Endothelial cell of umbilical vein (primary cell): Measurements from ENCODE around the gene KIAA1191. TPM values are rescaled to one million over a fixed set of nuclear protein-coding genes. Genes with fewer than 3 reads are reported as not detected.

Source experiments
- BruUV-seq: library from RNA; stranded (reverse); fragments of 400-500 nt; replicated peaks from 2 replicates; lab custom pipeline; 2021; lab: Mats Ljungman, UMichigan
- CTCF ChIA-PET: fragments of 300-600, 350-600 bp; sonication (Branson Sonifier 250); formaldehyde crosslinking; loops from one replicate; lab custom pipeline; 2021; ENCODE audit warnings: antibody characterized with exemption, inconsistent platforms; lab: Charles Lee
- POLR2A ChIA-PET: fragments of 300-600, 350-600 bp; sonication (Branson Sonifier 250); formaldehyde crosslinking; loops from one replicate; lab custom pipeline; 2021; ENCODE audit warnings: antibody characterized with exemption, inconsistent platforms; lab: Charles Lee
- DNase-seq: peaks from one replicate; pipeline ENCODE4 v3.0.0-alpha.2; 2011; ENCODE audit warnings: low read depth, low spot score
- FAIRE-seq: peaks from 2 replicates; lab custom pipeline; 2011; peaks lifted over from hg19 to GRCh38; lab: Jason Lieb, UNC
- H2AFZ ChIP-seq: 2 replicates; pipeline ENCODE4 v1.6.0; 2012; ENCODE audit warnings: low read depth, low read length, control low read depth, inconsistent platforms
- H3K27ac ChIP-seq: 2 replicates; pipeline ENCODE4 v1.5.1; 2011; ENCODE audit warnings: low read depth, mild to moderate bottlenecking, control low read depth, low read length, moderate library complexity; ENCODE audit not compliant: insufficient read depth
- H3K27me3 ChIP-seq, 2 experiments: 2 replicates each; pipeline versions ENCODE4 v1.6.0 to v1.6.1; 2011; ENCODE audit warnings: low read length in 2 of 2, mixed read lengths in 1 of 2; ENCODE audit not compliant: control insufficient read depth in 2 of 2, insufficient read depth in 2 of 2
- H3K36me3 ChIP-seq, 2 experiments: 2 replicates in 1 of 2; 3 replicates in 1 of 2; pipeline ENCODE4 v1.5.1; 2011; ENCODE audit warnings: low read length in 2 of 2, mild to moderate bottlenecking in 1 of 2, moderate library complexity in 1 of 2; ENCODE audit not compliant: control insufficient read depth in 2 of 2, insufficient read depth in 2 of 2; ENCODE audit errors: extremely low read depth in 1 of 2
- H3K4me1 ChIP-seq: 3 replicates; pipeline ENCODE4 v1.5.1; 2011; ENCODE audit warnings: mild to moderate bottlenecking, low read length; ENCODE audit not compliant: control insufficient read depth, insufficient read depth; ENCODE audit errors: extremely low read depth
- H3K4me2 ChIP-seq: 2 replicates; pipeline ENCODE4 v1.6.1; 2011; ENCODE audit warnings: low read length, control low read depth, mixed read lengths; ENCODE audit not compliant: insufficient read depth
- H3K4me3 ChIP-seq, 3 experiments: fragments of 200-600 bp in 1 of 3; sonication (generic), shearing (Covaris generic) in 1 of 3; replicated peaks in 1 of 3; 2 replicates each; pipeline ENCODE4 v1.5.1; 2011 to 2016; ENCODE audit warnings: control low read depth in 3 of 3, low read length in 3 of 3, mild to moderate bottlenecking in 2 of 3, inconsistent platforms in 1 of 3, low read depth in 1 of 3, moderate library complexity in 1 of 3; ENCODE audit not compliant: insufficient read depth in 1 of 3
- H3K79me2 ChIP-seq: 2 replicates; pipeline ENCODE4 v1.6.0; 2012; ENCODE audit warnings: low read length, inconsistent platforms; ENCODE audit not compliant: control insufficient read depth, insufficient read depth
- H3K9ac ChIP-seq: replicated peaks from 2 replicates; pipeline ENCODE3; 2011; ENCODE audit warnings: low read length, control low read depth; ENCODE audit not compliant: insufficient read depth; ENCODE audit errors: extremely low read depth
- H3K9me1 ChIP-seq: replicated peaks from 3 replicates; pipeline ENCODE4 v1.6.0; 2011; ENCODE audit warnings: mild to moderate bottlenecking, low read length; ENCODE audit not compliant: control insufficient read depth, insufficient read depth; ENCODE audit errors: extremely low read depth
- H3K9me3 ChIP-seq: replicated peaks from 2 replicates; pipeline ENCODE4 v1.5.1; 2012; ENCODE audit warnings: low read length, inconsistent platforms; ENCODE audit not compliant: control insufficient read depth, insufficient read depth
- H4K20me1 ChIP-seq: replicated peaks from 2 replicates; pipeline ENCODE3; 2011; ENCODE audit warnings: mild to moderate bottlenecking, low read length; ENCODE audit not compliant: control insufficient read depth, insufficient read depth; ENCODE audit errors: extremely low read depth
- EZH2 ChIP-seq: IDR thresholded peaks from 2 replicates; pipeline ENCODE4 v1.6.1; 2012; ENCODE audit warnings: borderline replicate concordance, low read depth, mild to moderate bottlenecking, moderate library complexity, low read length, inconsistent platforms; ENCODE audit not compliant: severe bottlenecking
- FOS ChIP-seq: IDR thresholded peaks from 2 replicates; pipeline ENCODE4 v1.6.1; 2011; ENCODE audit warnings: mild to moderate bottlenecking, low read length, moderate library complexity, borderline replicate concordance; ENCODE audit not compliant: insufficient read depth
- GATA2 ChIP-seq: IDR thresholded peaks from 2 replicates; pipeline ENCODE4 v1.7.0; 2011; ENCODE audit warnings: low read depth, mild to moderate bottlenecking, moderate library complexity, mixed read lengths, low read length; ENCODE audit not compliant: insufficient read length, insufficient read depth
- JUN ChIP-seq: IDR thresholded peaks from 2 replicates; pipeline ENCODE4 v1.6.1; 2011; ENCODE audit warnings: borderline replicate concordance, low read depth; ENCODE audit not compliant: insufficient read length, insufficient read depth
- MYC ChIP-seq: IDR thresholded peaks from one replicate; pipeline ENCODE4 v1.6.1; 2011; ENCODE audit warnings: mild to moderate bottlenecking, low read depth, low read length
- POLR2A ChIP-seq: IDR thresholded peaks from 2 replicates; pipeline ENCODE4 v1.6.1; 2012; ENCODE audit warnings: low read depth, mild to moderate bottlenecking, control low read depth, low read length
- POLR2AphosphoS5 ChIP-seq: IDR thresholded peaks from 2 replicates; pipeline ENCODE4 v1.6.1; 2012; ENCODE audit warnings: low read depth, mild to moderate bottlenecking, control low read depth, low read length, moderate library complexity; ENCODE audit not compliant: insufficient read depth
- dilution Hi-C: fragments of 300-500 bp; cut with MboI; formaldehyde crosslinking; loops from one replicate; pipeline ENCODE4 v1.15.0; 2019; ENCODE audit warnings: low sequenced_read_pairs; ENCODE audit not compliant: extremely low pct_ligation_motif_present
- intact Hi-C: fragments of 100-400 bp; cut with micrococcal nuclease; formaldehyde crosslinking; loops from one replicate; pipeline ENCODE4 v1.10.0; 2022
- polyA plus RNA-seq, 4 experiments: library from polyadenylated mRNA; depleted of rRNA in 3 of 4; stranded (reverse) in 3 of 4; unstranded in 1 of 4; fragments of >200 nt; gene quantifications; 2 replicates each; pipeline versions ENCODE4 v1.2.1 to v1.2.3, GENCODE V29; 2011 to 2012; ENCODE audit warnings: missing spikeins in 1 of 4
- total RNA-seq: library from RNA; stranded (reverse); gene quantifications from 2 replicates; pipeline ENCODE4 v1.2.3, GENCODE V29; 2021
- TF ChIP-seq, protein P1 (sequence below), 2 donors: IDR thresholded peaks; 1 replicate in 1 of 2; 2 replicates in 1 of 2; pipeline ENCODE4 v1.5.1; 2011; ENCODE audit warnings: low read length in 2 of 2, mild to moderate bottlenecking in 2 of 2, moderate library complexity in 2 of 2, control low read depth in 1 of 2, inconsistent platforms in 1 of 2, low read depth in 1 of 2; ENCODE audit not compliant: insufficient read depth in 1 of 2; ENCODE audit errors: extremely low read depth in 1 of 2
- TF ChIP-seq, protein P2 (sequence below): IDR thresholded peaks from 2 replicates; pipeline ENCODE4 v1.6.1; 2011; ENCODE audit not compliant: insufficient read depth, insufficient read length

The KIAA1191 gene
- total and polyA plus RNA-seq, 2 donors (not counting 3 experiments of a cell fraction or from before 2014, with no cell fraction given), result 114 to 116 TPM

DNA sequence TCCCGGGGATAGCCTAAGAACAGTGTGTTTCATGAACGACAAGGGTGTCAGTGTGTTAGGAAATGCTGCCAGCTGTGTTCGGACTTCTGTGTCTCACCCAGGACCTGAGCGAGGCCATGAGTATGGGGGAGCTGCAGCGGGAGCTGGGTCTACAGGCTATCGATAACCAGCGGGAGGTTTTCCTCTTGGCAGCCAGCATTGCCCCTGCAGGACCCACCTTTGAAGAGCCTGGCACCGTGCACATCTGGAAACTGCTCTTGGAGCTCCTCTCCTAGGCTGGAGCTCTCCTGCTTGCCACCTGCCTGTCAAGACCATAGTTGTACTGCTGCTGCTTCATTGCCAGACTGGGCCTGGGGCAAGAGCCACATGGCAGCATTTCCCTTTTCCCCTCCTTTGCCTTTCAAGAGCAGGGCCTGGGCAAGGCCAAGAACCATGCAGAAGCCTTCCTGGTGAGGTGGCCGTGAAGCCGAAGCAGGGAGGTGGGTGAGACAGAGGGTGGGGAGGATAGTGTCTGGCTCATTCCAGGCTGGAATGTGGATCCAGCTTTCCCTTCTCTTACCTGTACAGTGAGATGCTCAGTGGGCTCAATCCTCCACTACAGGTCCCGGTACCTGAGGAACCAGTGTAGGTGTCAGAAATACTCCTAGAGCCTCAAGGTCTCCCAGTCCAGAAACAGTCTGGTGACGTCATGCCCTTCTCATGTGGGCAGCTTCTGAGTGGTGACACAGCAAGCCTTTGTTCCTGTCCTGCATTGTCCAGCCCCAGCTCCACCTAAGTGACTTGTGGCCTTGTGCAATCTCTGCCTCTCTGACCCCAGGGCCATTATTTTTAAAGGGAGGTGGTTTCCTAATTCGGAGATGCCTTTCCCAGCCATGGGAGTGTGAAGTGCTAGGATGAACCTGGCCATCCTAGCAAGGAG, 10.3 kb upstream of the KIAA1191 start:
- Histone ChIP-seq H4K20me1 (no peaks in the 10 kb centered on the region), H3K79me2 (no peaks in the 10 kb centered on the region), H3K27me3 (no peaks in the 10 kb centered on the region), H3K4me3 (no peak overlapping the region), H3K9me3 (no peaks in the 10 kb centered on the region), H3K4me1 (no peaks in the 10 kb centered on the region), H3K9ac (no peak overlapping the region), H3K36me3 (peaks cover 0 to 20% of the 10 kb centered on the region in 2 experiments), H2AFZ (no peak overlapping the region), H3K4me2 (no peak overlapping the region), H3K27ac (no peak overlapping the region), H3K9me1 (no peaks in the 10 kb centered on the region)
- intact Hi-C loops, result no loop called here
- CTCF ChIA-PET, result interaction anchor here (1.6 kb wide), 1 partner anchor 11 kb away, joined by 4 read pairs; the partner anchor contains the start of gene KIAA1191
- DNase-seq (no peak), FAIRE-seq (no peak)
- POLR2A ChIA-PET, result no interaction called here
- dilution Hi-C loops, result no loop called here
- no TSS peak for BruUV-seq
- TF ChIP-seq, protein P1, sequence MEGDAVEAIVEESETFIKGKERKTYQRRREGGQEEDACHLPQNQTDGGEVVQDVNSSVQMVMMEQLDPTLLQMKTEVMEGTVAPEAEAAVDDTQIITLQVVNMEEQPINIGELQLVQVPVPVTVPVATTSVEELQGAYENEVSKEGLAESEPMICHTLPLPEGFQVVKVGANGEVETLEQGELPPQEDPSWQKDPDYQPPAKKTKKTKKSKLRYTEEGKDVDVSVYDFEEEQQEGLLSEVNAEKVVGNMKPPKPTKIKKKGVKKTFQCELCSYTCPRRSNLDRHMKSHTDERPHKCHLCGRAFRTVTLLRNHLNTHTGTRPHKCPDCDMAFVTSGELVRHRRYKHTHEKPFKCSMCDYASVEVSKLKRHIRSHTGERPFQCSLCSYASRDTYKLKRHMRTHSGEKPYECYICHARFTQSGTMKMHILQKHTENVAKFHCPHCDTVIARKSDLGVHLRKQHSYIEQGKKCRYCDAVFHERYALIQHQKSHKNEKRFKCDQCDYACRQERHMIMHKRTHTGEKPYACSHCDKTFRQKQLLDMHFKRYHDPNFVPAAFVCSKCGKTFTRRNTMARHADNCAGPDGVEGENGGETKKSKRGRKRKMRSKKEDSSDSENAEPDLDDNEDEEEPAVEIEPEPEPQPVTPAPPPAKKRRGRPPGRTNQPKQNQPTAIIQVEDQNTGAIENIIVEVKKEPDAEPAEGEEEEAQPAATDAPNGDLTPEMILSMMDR (IDR thresholded peaks at IDR 0.05; ENCODE audit: extremely low read depth in 1 of 2, insufficient read depth in 1 of 2, low read depth in 1 of 2, low read length in 2 of 2), result no peak
- TF ChIP-seq POLR2A (no peak), POLR2AphosphoS5 (no peak), GATA2 (no peak), MYC (no peak), FOS (no peak), JUN (no peak), EZH2 (no peak)
- TF ChIP-seq, protein P2, sequence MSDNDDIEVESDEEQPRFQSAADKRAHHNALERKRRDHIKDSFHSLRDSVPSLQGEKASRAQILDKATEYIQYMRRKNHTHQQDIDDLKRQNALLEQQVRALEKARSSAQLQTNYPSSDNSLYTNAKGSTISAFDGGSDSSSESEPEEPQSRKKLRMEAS, result no peak
